ENCODE measurements around the gene KRT2.

Gene KRT2

GRCh38 chr12:52682381-52682660 is 30.3 kb upstream of the KRT2 start:
- Histone ChIP-seq H3K14ac (ENCODE audit: low read length) (no peak overlapping the region), H3K4me1 (ENCODE audit: control insufficient read depth in 1 of 2, insufficient read depth in 2 of 2, low read length in 2 of 2) (no peaks in the 10 kb centered on the region), H3K18ac (ENCODE audit: low read length) (no peak overlapping the region), H3K9ac (ENCODE audit: low read length) (no peak overlapping the region), H3K36me3 (ENCODE audit: control insufficient read depth in 1 of 2, insufficient read depth in 2 of 2, low read length in 2 of 2) (no peaks in the 10 kb centered on the region), H2AK5ac (ENCODE audit: low read length) (no peak overlapping the region), H3K79me2 (ENCODE audit: control insufficient read depth, insufficient read depth, low read length, poor library complexity) (no peaks in the 10 kb centered on the region), H3K27me3 (ENCODE audit: insufficient read depth, low read length) (peaks cover 4% of the 10 kb centered on the region), H2BK120ac (ENCODE audit: insufficient read depth, low read length, poor library complexity) (no peak overlapping the region), H3K27ac (ENCODE audit: low read depth, low read length) (no peak overlapping the region), H4K12ac (ENCODE audit: low read depth, low read length) (no peak overlapping the region), H3K23ac (ENCODE audit: low read length) (no peak overlapping the region), H3K79me1 (ENCODE audit: low read length) (no peaks in the 10 kb centered on the region), H3K4ac (ENCODE audit: low read depth, low read length) (no peak overlapping the region), H3K4me3 (ENCODE audit: low read depth, low read length) (no peak overlapping the region), H4K91ac (ENCODE audit: low read depth, low read length) (no peak overlapping the region), H3K9me3 (ENCODE audit: insufficient read depth, low read depth, low read length) (peaks cover 3% of the 10 kb centered on the region), H2BK5ac (ENCODE audit: low read depth, low read length, poor library complexity) (no peak overlapping the region), H3K4me2 (ENCODE audit: low read length) (no peak overlapping the region), H4K8ac (ENCODE audit: low read depth, low read length) (no peak overlapping the region), H2AFZ (ENCODE audit: insufficient read depth, low read length, poor library complexity) (no peak overlapping the region), H2BK12ac (ENCODE audit: low read length) (no peak overlapping the region)
- no peak for DNase-seq
- no CpG with 5 or more reads among the region's 2 CpGs for WGBS (ENCODE audit: extremely low coverage, insufficient coverage, insufficient read length)

- Histone ChIP-seq H4K12ac (ENCODE audit: low read depth, low read length) (no peak overlapping the region), H2BK5ac (ENCODE audit: low read depth, low read length, poor library complexity) (no peak overlapping the region), H3K27ac (ENCODE audit: low read depth, low read length) (no peak overlapping the region), H3K4me2 (ENCODE audit: low read length) (no peak overlapping the region), H3K14ac (ENCODE audit: low read length) (no peak overlapping the region), H3K4ac (ENCODE audit: low read depth, low read length) (no peak overlapping the region), H3K23ac (ENCODE audit: low read length) (no peak overlapping the region), H3K36me3 (ENCODE audit: control insufficient read depth in 1 of 2, insufficient read depth in 2 of 2, low read length in 2 of 2) (no peaks in the 10 kb centered on the region), H2BK120ac (ENCODE audit: insufficient read depth, low read length, poor library complexity) (no peak overlapping the region), H2AFZ (ENCODE audit: insufficient read depth, low read length, poor library complexity) (no peak overlapping the region), H3K27me3 (ENCODE audit: insufficient read depth, low read length) (peaks cover 4% of the 10 kb centered on the region), H3K4me3 (ENCODE audit: low read depth, low read length) (no peak overlapping the region), H4K91ac (ENCODE audit: low read depth, low read length) (no peak overlapping the region), H2AK5ac (ENCODE audit: low read length) (no peak overlapping the region), H3K9ac (ENCODE audit: low read length) (no peak overlapping the region), H3K18ac (ENCODE audit: low read length) (no peak overlapping the region), H3K9me3 (ENCODE audit: insufficient read depth, low read depth, low read length) (peaks cover 3% of the 10 kb centered on the region), H2BK12ac (ENCODE audit: low read length) (no peak overlapping the region), H4K8ac (ENCODE audit: low read depth, low read length) (no peak overlapping the region), H3K79me2 (ENCODE audit: control insufficient read depth, insufficient read depth, low read length, poor library complexity) (no peaks in the 10 kb centered on the region), H3K79me1 (ENCODE audit: low read length) (no peaks in the 10 kb centered on the region), H3K4me1 (ENCODE audit: control insufficient read depth in 1 of 2, insufficient read depth in 2 of 2, low read length in 2 of 2) (no peaks in the 10 kb centered on the region)
- no CpG with 5 or more reads among the region's 12 CpGs for WGBS (ENCODE audit: extremely low coverage, insufficient coverage, insufficient read length)
- no peak for DNase-seq
Measured at GRCh38 chr12:52681526-52682380, 29.7 kb upstream of the KRT2 start.

- Histone ChIP-seq H2AFZ (ENCODE audit: insufficient read depth, low read length, poor library complexity) (no peak within 1 kb of the TSS), H3K27me3 (ENCODE audit: insufficient read depth, low read length) (peaks cover 4% of the 10 kb centered on the region), H2BK12ac (ENCODE audit: low read length) (no peak within 1 kb of the TSS), H3K14ac (ENCODE audit: low read length) (no peak within 1 kb of the TSS), H4K91ac (ENCODE audit: low read depth, low read length) (no peak within 1 kb of the TSS), H3K4me3 (ENCODE audit: low read depth, low read length) (no peak within 1 kb of the TSS), H2BK120ac (ENCODE audit: insufficient read depth, low read length, poor library complexity) (no peak within 1 kb of the TSS), H2BK5ac (ENCODE audit: low read depth, low read length, poor library complexity) (no peak within 1 kb of the TSS), H3K23ac (ENCODE audit: low read length) (no peak within 1 kb of the TSS), H3K4me1 (ENCODE audit: control insufficient read depth in 1 of 2, insufficient read depth in 2 of 2, low read length in 2 of 2) (no peaks in the 10 kb centered on the region), H3K79me1 (ENCODE audit: low read length) (no peaks in the 10 kb centered on the region), H3K27ac (ENCODE audit: low read depth, low read length) (no peak within 1 kb of the TSS), H3K4ac (ENCODE audit: low read depth, low read length) (no peak within 1 kb of the TSS), H4K8ac (ENCODE audit: low read depth, low read length) (no peak within 1 kb of the TSS), H3K9me3 (ENCODE audit: insufficient read depth, low read depth, low read length) (peaks cover 5% of the 10 kb centered on the region), H2AK5ac (ENCODE audit: low read length) (no peak within 1 kb of the TSS), H4K12ac (ENCODE audit: low read depth, low read length) (no peak within 1 kb of the TSS), H3K36me3 (ENCODE audit: control insufficient read depth in 1 of 2, insufficient read depth in 2 of 2, low read length in 2 of 2) (no peaks in the 10 kb centered on the region), H3K18ac (ENCODE audit: low read length) (no peak within 1 kb of the TSS), H3K79me2 (ENCODE audit: control insufficient read depth, insufficient read depth, low read length, poor library complexity) (no peaks in the 10 kb centered on the region), H3K4me2 (ENCODE audit: low read length) (no peak within 1 kb of the TSS), H3K9ac (ENCODE audit: low read length) (no peak within 1 kb of the TSS)
- DNase-seq, result no peak
- WGBS (ENCODE audit: extremely low coverage, insufficient coverage, insufficient read length), result no CpG with 5 or more reads among the region's 3 CpGs
Measured at GRCh38 chr12:52680363-52680762, 28.4 kb upstream of the KRT2 start, which contains the start of gene KRT1. TSS of gene KRT1 (minus strand) at chr12:52680407. CDS start at chr12:52680348, 59 bp downstream.

GRCh38 chr12:52679875-52680274 is 27.9 kb upstream of the KRT2 start:
- no peak for DNase-seq
- no peak overlapping the region for H3K4ac ChIP-seq (ENCODE audit: low read depth, low read length)

More at GRCh38 chr12:52679875-52680274, 27.9 kb upstream of the KRT2 start:
- Histone ChIP-seq H2BK12ac (ENCODE audit: low read length) (no peak overlapping the region), H3K79me1 (ENCODE audit: low read length) (no peaks in the 10 kb centered on the region), H2AK5ac (ENCODE audit: low read length) (no peak overlapping the region), H2BK5ac (ENCODE audit: low read depth, low read length, poor library complexity) (no peak overlapping the region), H3K27me3 (ENCODE audit: insufficient read depth, low read length) (peaks cover 4% of the 10 kb centered on the region), H3K36me3 (ENCODE audit: control insufficient read depth in 1 of 2, insufficient read depth in 2 of 2, low read length in 2 of 2) (no peaks in the 10 kb centered on the region), H3K9ac (ENCODE audit: low read length) (no peak overlapping the region), H3K4me1 (ENCODE audit: control insufficient read depth in 1 of 2, insufficient read depth in 2 of 2, low read length in 2 of 2) (no peaks in the 10 kb centered on the region), H3K4me3 (ENCODE audit: low read depth, low read length) (no peak overlapping the region), H4K8ac (ENCODE audit: low read depth, low read length) (no peak overlapping the region), H4K91ac (ENCODE audit: low read depth, low read length) (no peak overlapping the region), H2BK120ac (ENCODE audit: insufficient read depth, low read length, poor library complexity) (no peak overlapping the region), H3K9me3 (ENCODE audit: insufficient read depth, low read depth, low read length) (peaks cover 5% of the 10 kb centered on the region), H3K18ac (ENCODE audit: low read length) (no peak overlapping the region), H4K12ac (ENCODE audit: low read depth, low read length) (no peak overlapping the region), H3K23ac (ENCODE audit: low read length) (no peak overlapping the region), H3K79me2 (ENCODE audit: control insufficient read depth, insufficient read depth, low read length, poor library complexity) (no peaks in the 10 kb centered on the region), H3K4me2 (ENCODE audit: low read length) (no peak overlapping the region), H3K14ac (ENCODE audit: low read length) (no peak overlapping the region), H3K27ac (ENCODE audit: low read depth, low read length) (no peak overlapping the region), H2AFZ (ENCODE audit: insufficient read depth, low read length, poor library complexity) (no peak overlapping the region)
- WGBS (ENCODE audit: extremely low coverage, insufficient coverage, insufficient read length), result no CpG with 5 or more reads among the region's 5 CpGs
